Activated T-cell treated with anti-CD3 and anti-CD28 coated beads, Interleukin-2, amount 50 U/mL, for 4 hours (primary cell): ENCODE results near the gene MIPEP. TPM values are rescaled to one million over a fixed set of nuclear protein-coding genes. Genes with fewer than 3 reads are reported as not detected.

Source experiments
- ATAC-seq, 2 donors: fragments of 200-7000 bp; cut with Tn5 transposase; one replicate each; pipeline ENCODE4 v1.10.0; 2021
- DNase-seq: peaks from one replicate; pipeline ENCODE4 v3.0.0-alpha.2; 2020
- H3K27me3 Mint-ChIP-seq: one replicate; pipeline ENCODE4 v1.8.0; 2021; ENCODE audit warnings: low read depth, mixed read lengths
- H3K36me3 Mint-ChIP-seq: one replicate; pipeline ENCODE4 v1.8.0; 2022; ENCODE audit warnings: mixed read lengths; ENCODE audit not compliant: insufficient read depth
- H3K4me1 Mint-ChIP-seq: one replicate; pipeline ENCODE4 v1.8.0; 2021; ENCODE audit warnings: low read depth, mixed read lengths
- H3K4me3 Mint-ChIP-seq: one replicate; pipeline ENCODE4 v1.8.0; 2021; ENCODE audit warnings: mild to moderate bottlenecking, moderate library complexity, mixed read lengths
- H3K9me3 Mint-ChIP-seq: one replicate; pipeline ENCODE4 v1.8.0; 2021; ENCODE audit warnings: mixed read lengths
- total RNA-seq, 3 donors: library from RNA; stranded (reverse); gene quantifications; one replicate each; pipeline ENCODE4 v1.2.1, GENCODE V29; 2021

MIPEP gene
- total RNA-seq, 3 donors from 2014 or later = 15.1 to 20.1 (median 17.4) TPM

- H3K9me3 Mint-ChIP-seq = peaks cover 5% of the 10 kb centered on the region
- DNase-seq = no peak
- no peak overlapping the region for H3K4me3 Mint-ChIP-seq
- H3K36me3 Mint-ChIP-seq = no peaks in the 10 kb centered on the region
- H3K4me1 Mint-ChIP-seq = peaks cover 19% of the 10 kb centered on the region
- H3K27me3 Mint-ChIP-seq = peaks cover 8% of the 10 kb centered on the region
- no peak for ATAC-seq
These were observed 174.0 kb downstream of the MIPEP start for GRCh38 chr13:23715092-23715761.

DNA sequence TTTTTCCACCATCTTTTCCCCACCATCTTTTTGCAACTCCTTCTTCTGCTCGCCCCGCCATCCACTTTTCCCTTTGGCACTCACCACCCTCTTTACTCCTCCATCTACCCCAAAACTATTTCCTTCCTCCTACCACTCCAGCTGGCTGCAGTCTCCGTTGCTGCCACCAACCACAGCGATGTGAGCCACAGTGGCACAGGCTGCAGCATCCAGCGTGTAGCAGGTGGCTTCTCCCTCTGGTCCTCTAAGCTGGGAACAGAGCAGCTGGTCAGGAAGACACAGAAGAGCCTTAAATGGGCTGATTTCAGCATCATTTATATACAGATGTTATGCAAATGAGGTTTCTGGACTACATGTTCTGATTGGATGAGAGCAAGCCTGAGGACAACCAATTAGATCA, 174.5 kb downstream of the MIPEP start:
- ATAC-seq (no peak), DNase-seq (no peak)
- H3K4me1 Mint-ChIP-seq = peaks cover 19% of the 10 kb centered on the region

GRCh38 chr13:23711355-23711754, 177.8 kb downstream of the MIPEP start:
- H3K36me3 Mint-ChIP-seq = no peaks in the 10 kb centered on the region

More for the DNA sequence above, 174.5 kb downstream of the MIPEP start:
- Mint-ChIP-seq H3K9me3 (peaks cover 5% of the 10 kb centered on the region), H3K4me3 (no peak overlapping the region), H3K36me3 (no peaks in the 10 kb centered on the region), H3K27me3 (peaks cover 8% of the 10 kb centered on the region)

DNA sequence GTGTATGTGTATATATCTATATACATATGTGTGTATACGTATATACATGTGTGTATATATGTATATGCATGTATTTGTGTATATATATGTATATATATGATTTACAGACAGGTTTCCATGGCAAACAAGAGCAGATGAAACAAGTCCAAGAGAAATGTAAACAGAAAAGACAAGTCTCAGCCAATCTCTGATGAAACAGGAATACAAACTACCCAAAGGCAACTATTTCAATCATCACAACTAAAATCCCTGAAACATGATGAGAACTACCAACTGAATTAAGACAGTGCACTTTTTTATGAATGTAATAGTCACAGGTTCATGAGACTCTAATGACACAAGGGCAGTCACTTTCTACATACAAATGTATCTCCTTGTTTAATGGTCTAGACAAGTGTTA, 178.8 kb downstream of the MIPEP start:
- Mint-ChIP-seq H3K4me3 (no peak overlapping the region), H3K9me3 (peaks cover 5% of the 10 kb centered on the region), H3K27me3 (peaks cover 8% of the 10 kb centered on the region), H3K4me1 (no peaks in the 10 kb centered on the region), H3K36me3 (no peaks in the 10 kb centered on the region)
- ATAC-seq (no peak), DNase-seq (no peak)

More at GRCh38 chr13:23711355-23711754, 177.8 kb downstream of the MIPEP start:
- ATAC-seq = no peak
- H3K27me3 Mint-ChIP-seq = peaks cover 8% of the 10 kb centered on the region
- H3K9me3 Mint-ChIP-seq = peaks cover 5% of the 10 kb centered on the region
- DNase-seq = no peak
- no peaks in the 10 kb centered on the region for H3K4me1 Mint-ChIP-seq
- no peak overlapping the region for H3K4me3 Mint-ChIP-seq

DNA sequence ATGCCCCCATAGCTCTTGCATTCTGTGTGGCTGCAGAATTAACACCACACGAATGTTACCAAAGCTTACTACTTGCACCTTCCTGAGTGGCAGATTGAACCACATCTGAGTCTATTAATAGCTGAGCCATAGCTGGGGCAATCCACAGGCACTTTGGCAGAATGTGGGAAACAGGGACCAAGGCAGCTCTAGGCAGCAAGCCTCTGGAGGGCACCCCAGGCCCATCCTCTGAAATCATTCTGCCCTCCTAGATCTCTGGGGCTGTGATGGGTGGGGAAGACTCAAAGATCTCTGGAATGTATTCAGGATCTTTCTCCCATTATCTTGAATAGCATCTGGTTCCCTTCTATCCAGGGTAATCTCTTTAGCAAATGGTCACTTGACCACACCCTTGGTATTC, 179.7 kb downstream of the MIPEP start:
- H3K4me3 Mint-ChIP-seq = no peak overlapping the region
- ATAC-seq (no peak), DNase-seq (no peak)
- peaks cover 5% of the 10 kb centered on the region for H3K9me3 Mint-ChIP-seq
- H3K27me3 Mint-ChIP-seq = peaks cover 8% of the 10 kb centered on the region
- H3K36me3 Mint-ChIP-seq = no peaks in the 10 kb centered on the region
- H3K4me1 Mint-ChIP-seq = no peaks in the 10 kb centered on the region

- Mint-ChIP-seq H3K4me3 (no peak overlapping the region), H3K4me1 (no peaks in the 10 kb centered on the region), H3K36me3 (no peaks in the 10 kb centered on the region), H3K27me3 (peaks cover 1% of the 10 kb centered on the region), H3K9me3 (peaks cover 5% of the 10 kb centered on the region)
- ATAC-seq (no peak), DNase-seq (no peak)
These were observed 181.5 kb downstream of the MIPEP start for GRCh38 chr13:23707674-23708073.

DNA sequence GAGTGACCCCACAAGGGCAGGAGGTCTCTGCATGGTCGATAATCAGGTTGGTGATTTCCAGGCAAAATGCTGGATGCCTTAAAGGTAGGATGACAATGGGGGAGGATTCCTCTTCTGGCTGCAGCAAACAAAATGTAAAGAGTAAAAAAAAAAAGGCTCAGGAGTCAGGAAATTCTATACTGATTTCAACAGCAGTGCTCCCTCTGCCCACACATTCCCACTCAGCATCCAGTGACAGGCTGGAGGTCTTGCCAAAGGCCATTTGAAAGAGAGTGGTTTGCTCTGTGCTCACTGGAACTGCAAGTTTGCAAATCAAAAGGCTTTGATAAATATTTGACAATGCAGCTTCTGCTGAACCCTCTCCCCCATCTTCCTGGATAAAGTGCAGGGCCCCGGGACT, 183.6 kb downstream of the MIPEP start:
- no peak overlapping the region for H3K4me3 Mint-ChIP-seq
- H3K9me3 Mint-ChIP-seq = no peaks in the 10 kb centered on the region
- no peaks in the 10 kb centered on the region for H3K27me3 Mint-ChIP-seq
- ATAC-seq = no peak
- no peaks in the 10 kb centered on the region for H3K4me1 Mint-ChIP-seq
- H3K36me3 Mint-ChIP-seq = no peaks in the 10 kb centered on the region
- DNase-seq = no peak

DNA sequence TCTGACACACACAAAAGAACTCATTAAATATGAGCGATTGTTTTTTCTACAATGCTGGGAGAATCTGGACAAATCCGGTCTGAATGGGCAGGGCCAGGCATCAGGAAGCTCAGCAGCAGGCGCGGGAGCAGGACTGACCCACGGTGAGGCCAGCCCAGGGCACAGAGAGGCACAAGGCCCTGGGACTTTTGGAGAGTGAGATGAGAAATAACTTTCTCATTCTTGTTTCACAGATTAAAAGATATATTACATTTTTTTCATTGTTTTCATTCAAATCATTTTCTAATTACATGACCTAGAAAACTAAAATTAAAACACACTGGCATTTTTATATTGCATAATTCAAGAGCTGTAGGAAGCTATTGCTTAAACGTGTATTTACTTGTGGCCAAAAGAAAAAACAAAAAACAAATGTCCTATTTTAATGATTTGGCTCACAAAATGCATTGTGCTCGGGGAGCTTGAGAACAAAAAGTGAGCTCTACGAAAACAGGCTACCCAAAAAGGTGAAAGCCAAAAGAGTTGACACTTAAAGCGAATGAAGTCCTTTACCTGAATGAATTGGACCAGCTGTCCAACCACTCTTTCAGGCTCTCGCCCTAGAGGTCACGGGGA, 185.8 kb downstream of the MIPEP start:
- H3K4me1 Mint-ChIP-seq = no peaks in the 10 kb centered on the region
- no peaks in the 10 kb centered on the region for H3K9me3 Mint-ChIP-seq
- no peak for DNase-seq
- H3K27me3 Mint-ChIP-seq = no peaks in the 10 kb centered on the region
- H3K4me3 Mint-ChIP-seq = no peak overlapping the region
- no peak for ATAC-seq
- no peaks in the 10 kb centered on the region for H3K36me3 Mint-ChIP-seq

DNA sequence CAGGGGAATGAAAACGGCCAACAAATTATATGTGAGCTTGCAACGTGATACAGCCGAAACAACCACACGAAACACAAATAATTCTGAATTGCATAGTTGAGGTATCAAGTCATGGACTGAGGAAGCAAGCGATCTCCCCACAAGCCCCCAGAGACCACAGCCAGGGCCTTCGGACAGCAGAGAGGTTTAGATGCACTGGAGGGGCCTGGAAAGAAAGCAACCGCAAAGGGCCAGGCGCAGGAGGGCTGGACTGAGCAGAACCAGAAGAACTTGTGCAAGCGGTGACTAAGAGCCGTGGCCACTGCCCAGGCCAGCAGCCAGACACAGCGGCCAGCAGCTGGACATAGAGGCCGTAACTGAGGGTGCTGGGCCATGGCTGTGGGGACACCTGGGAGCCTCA, 187.6 kb downstream of the MIPEP start:
- Mint-ChIP-seq H3K36me3 (no peaks in the 10 kb centered on the region), H3K4me3 (no peak overlapping the region), H3K27me3 (no peaks in the 10 kb centered on the region), H3K4me1 (peaks cover 6% of the 10 kb centered on the region), H3K9me3 (no peaks in the 10 kb centered on the region)
- no peak for ATAC-seq
- no peak for DNase-seq

DNA sequence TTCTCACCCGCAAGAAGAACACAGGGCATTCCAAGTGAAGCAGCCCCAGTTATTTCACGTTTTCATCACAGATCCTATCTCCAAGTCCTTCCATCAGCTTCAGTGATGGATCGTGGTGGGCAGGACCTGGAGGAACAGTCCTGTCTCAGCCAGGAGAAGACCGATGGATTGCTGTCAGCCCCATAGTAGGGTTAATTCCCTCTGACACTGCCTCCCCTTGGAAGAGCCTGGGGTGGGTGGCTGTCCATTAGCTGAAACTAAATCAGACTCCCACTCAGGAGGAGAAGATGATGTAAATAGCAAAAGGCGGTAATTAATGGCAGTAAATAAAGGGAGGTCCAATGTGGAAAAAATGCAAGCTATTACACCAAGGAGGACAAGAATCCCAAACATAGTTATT, 188.0 kb downstream of the MIPEP start:
- ATAC-seq = no peak
- Mint-ChIP-seq H3K36me3 (no peaks in the 10 kb centered on the region), H3K27me3 (no peaks in the 10 kb centered on the region), H3K9me3 (no peaks in the 10 kb centered on the region), H3K4me1 (peaks cover 11% of the 10 kb centered on the region), H3K4me3 (no peak overlapping the region)
- no peak for DNase-seq

GRCh38 chr13:23699271-23699670, 189.9 kb downstream of the MIPEP start:
- ATAC-seq = no peak
- no peak overlapping the region for H3K4me3 Mint-ChIP-seq
- DNase-seq = no peak

GRCh38 chr13:23697772-23698313, 191.4 kb downstream of the MIPEP start:
- H3K9me3 Mint-ChIP-seq = no peaks in the 10 kb centered on the region
- no peaks in the 10 kb centered on the region for H3K36me3 Mint-ChIP-seq
- ATAC-seq (no peak), DNase-seq (no peak)
- no peak overlapping the region for H3K4me3 Mint-ChIP-seq
- H3K4me1 Mint-ChIP-seq = peaks cover 18% of the 10 kb centered on the region
- H3K27me3 Mint-ChIP-seq = no peaks in the 10 kb centered on the region

More at GRCh38 chr13:23699271-23699670, 189.9 kb downstream of the MIPEP start:
- H3K4me1 Mint-ChIP-seq = peaks cover 18% of the 10 kb centered on the region
- no peaks in the 10 kb centered on the region for H3K9me3 Mint-ChIP-seq
- no peaks in the 10 kb centered on the region for H3K27me3 Mint-ChIP-seq
- H3K36me3 Mint-ChIP-seq = no peaks in the 10 kb centered on the region

DNA sequence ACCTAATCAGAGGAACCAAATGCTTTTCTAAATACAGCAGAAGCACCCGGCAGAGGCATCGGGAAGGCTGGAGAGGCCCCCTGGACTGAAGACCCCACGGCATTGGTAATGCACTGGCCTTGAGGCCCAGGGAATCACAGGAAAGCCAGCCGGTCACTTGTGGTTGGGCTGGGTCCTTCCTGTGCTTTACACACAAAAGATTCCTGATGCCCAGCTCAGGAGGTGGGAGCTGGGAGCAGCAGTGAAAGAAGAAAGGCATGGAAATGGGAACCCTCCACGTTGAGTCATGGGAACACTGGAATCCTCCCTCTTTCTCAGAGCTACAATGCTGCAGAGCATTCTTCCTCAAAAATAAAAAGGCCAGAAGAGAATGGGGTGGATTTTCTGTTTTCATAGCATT, 192.6 kb downstream of the MIPEP start:
- DNase-seq (no peak), ATAC-seq (no peak)
- no peaks in the 10 kb centered on the region for H3K27me3 Mint-ChIP-seq
- no peaks in the 10 kb centered on the region for H3K36me3 Mint-ChIP-seq
- H3K9me3 Mint-ChIP-seq = no peaks in the 10 kb centered on the region
- peak overlapping the region; percentile 74 for H3K4me3 Mint-ChIP-seq
- H3K4me1 Mint-ChIP-seq = peaks cover 18% of the 10 kb centered on the region

DNA sequence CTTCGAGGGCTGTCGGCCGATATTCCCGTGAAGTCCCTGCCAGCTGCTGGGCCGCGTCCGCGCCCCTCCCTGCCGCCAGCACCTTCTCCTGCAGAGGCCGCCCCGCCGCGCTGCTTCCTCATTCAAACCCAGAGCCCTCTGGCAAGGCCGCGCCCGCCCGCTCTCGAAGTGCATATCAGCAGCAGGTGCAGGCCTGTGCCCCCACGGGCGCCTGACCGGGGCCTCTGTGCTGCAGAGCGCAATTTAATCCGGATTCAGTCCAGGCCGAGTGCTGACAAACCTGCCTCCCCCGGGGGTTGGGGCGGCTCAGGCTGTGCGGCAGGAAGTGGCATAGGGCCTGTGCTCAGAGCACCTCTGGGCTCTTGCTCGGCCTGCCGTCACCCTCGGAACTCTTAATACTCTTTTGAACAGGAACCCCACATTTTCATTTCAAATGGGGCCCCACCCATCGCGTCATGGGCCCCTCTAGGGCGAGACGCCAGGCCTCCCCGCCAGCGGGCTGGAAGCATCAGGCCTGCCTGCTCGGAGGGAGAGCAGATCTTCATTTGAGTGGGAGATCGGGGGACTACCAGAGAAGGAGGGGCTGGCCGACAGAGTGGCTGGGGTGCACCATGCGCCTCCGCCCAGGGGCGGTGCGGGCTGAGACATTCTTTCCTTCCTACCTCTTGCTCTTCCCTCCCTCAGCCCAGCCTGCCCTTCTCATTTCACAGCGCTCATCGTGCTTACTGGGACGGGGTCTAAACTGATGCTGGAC, 193.3 kb downstream of the MIPEP start:
- H3K9me3 Mint-ChIP-seq = no peaks in the 10 kb centered on the region
- peak; percentile 41 for DNase-seq
- no peaks in the 10 kb centered on the region for H3K36me3 Mint-ChIP-seq
- peak; percentile 90 to 94 for ATAC-seq
- H3K4me1 Mint-ChIP-seq = peaks cover 18% of the 10 kb centered on the region
- H3K4me3 Mint-ChIP-seq = peak overlapping the region; percentile 74
- H3K27me3 Mint-ChIP-seq = no peaks in the 10 kb centered on the region
